Kidney (tissue), 14 donors: ENCODE data around the gene LYPLA2. TPM values are rescaled to one million over a fixed set of nuclear protein-coding genes. Genes with fewer than 3 reads are reported as not detected.

Experiments used
- DNase-seq, 5 donors: peaks; one replicate each; pipeline ENCODE4 v3.0.0-alpha.2; 2013 to 2020
- FAIRE-seq: peaks from 2 replicates; lab custom pipeline; 2012; peaks lifted over from hg19 to GRCh38; lab: Jason Lieb, UNC
- H3K27ac ChIP-seq, 2 donors: one replicate each; pipeline ENCODE4 v1.7.0; 2013; ENCODE audit warnings: low read depth in 2 of 2, low read length in 2 of 2, inconsistent platforms in 1 of 2
- H3K27me3 ChIP-seq: one replicate; pipeline ENCODE4 v1.7.1; 2013; ENCODE audit warnings: low read length, inconsistent platforms; ENCODE audit not compliant: control insufficient read depth, insufficient read depth
- H3K36me3 ChIP-seq, 3 donors: one replicate each; pipeline versions ENCODE4 v1.7.0 to v1.7.1; 2013; ENCODE audit warnings: low read length in 3 of 3, control low read depth in 1 of 3, inconsistent platforms in 1 of 3; ENCODE audit not compliant: insufficient read depth in 3 of 3, control insufficient read depth in 2 of 3
- H3K4me1 ChIP-seq, 3 donors: one replicate each; pipeline versions ENCODE4 v1.7.0 to v1.7.1; 2013; ENCODE audit warnings: low read length in 3 of 3, inconsistent platforms in 1 of 3, low read depth in 1 of 3; ENCODE audit not compliant: control insufficient read depth in 2 of 3, insufficient read depth in 2 of 3
- H3K4me3 ChIP-seq, 3 donors: one replicate each; pipeline versions ENCODE4 v1.7.0 to v1.8.1; 2013; ENCODE audit warnings: low read length in 3 of 3, control low read depth in 1 of 3, inconsistent platforms in 1 of 3
- H3K9ac ChIP-seq, 3 donors: one replicate each; pipeline versions ENCODE4 v1.7.0 to v1.7.1; 2013; ENCODE audit warnings: low read length in 3 of 3, control low read depth in 1 of 3, inconsistent platforms in 1 of 3
- H3K9me3 ChIP-seq, 3 donors: one replicate each; pipeline versions ENCODE4 v1.7.0 to v1.7.1; 2013; ENCODE audit warnings: low read length in 3 of 3, control low read depth in 1 of 3, inconsistent platforms in 1 of 3; ENCODE audit not compliant: control insufficient read depth in 2 of 3, insufficient read depth in 1 of 3
- intact Hi-C: fragments of 100-400 bp; cut with DNase I; formaldehyde crosslinking; loops from one replicate; pipeline ENCODE4 v1.11.1; 2022
- polyA plus RNA-seq: library from polyadenylated mRNA; stranded (reverse); fragments of 350-450 nt; fragmentation: Illumina TruSeq; extraction: RNeasy Lipid Tissue Mini Kit (QIAGEN cat#74804); gene quantifications from one replicate; pipeline ENCODE4 v1.2.3, GENCODE V29; 2014; ENCODE audit warnings: low read depth, low replicate concordance; ENCODE audit not compliant: insufficient read depth
- total RNA-seq: library from RNA; stranded (reverse); fragmentation: NEBNext Ultra II Directional; extraction: Animal tissue kit (Norgen Biotek cat#: 25700); gene quantifications from one replicate; pipeline ENCODE4 v1.2.1, GENCODE V29; 2021
- TF ChIP-seq, protein P1 (sequence below): IDR thresholded peaks from 3 replicates; pipeline ENCODE4 v1.5.1; 2012; ENCODE audit warnings: mild to moderate bottlenecking, moderate library complexity, borderline replicate concordance; ENCODE audit not compliant: insufficient read depth; ENCODE audit errors: extremely low read depth
- donor health status: control.
- donor health status: control.
- donor health status: control.
- donor health status: control.
- donor health status: control.
- donor health status: DM: yes; HTN: yes; CAD: no.
- donor health status: Normal renal cell carcinoma (clear cell type).

Gene LYPLA2
- total and polyA plus RNA-seq, 2 donors from 2014 or later: 71.3 to 133 TPM

DNA sequence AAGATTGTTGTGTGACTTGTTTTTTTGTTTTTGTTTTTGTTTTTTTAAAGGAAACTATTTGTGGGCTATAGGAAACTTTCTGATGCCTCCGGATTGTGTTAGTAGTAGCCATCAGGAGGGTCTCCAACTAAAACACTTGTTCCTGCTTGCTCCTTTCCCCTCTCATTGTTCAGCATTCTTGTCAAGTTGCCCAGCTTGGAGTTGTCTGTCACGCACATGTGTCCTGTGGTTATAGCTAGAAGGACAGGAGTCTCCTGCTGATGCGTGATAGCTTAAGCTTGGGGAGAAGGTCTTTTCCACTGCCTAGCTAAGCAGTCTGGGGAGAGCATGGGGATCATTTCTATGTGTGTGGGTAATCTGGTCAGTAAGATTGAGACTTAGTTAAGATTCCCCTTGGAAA, 3.2 kb upstream of the LYPLA2 start:
- Histone ChIP-seq H3K4me3 (no peak overlapping the region), H3K9me3 (no peaks in the 10 kb centered on the region), H3K36me3 (peaks cover 7 to 23% (median 15%) of the 10 kb centered on the region in 3 donors), H3K27ac (no peak overlapping the region), H3K4me1 (peaks cover 0 to 18% (median 5%) of the 10 kb centered on the region in 3 donors), H3K27me3 (no peaks in the 10 kb centered on the region), H3K9ac (no peak overlapping the region)
- DNase-seq (no peak), FAIRE-seq (no peak)
- intact Hi-C loops: no loop called here
- TF ChIP-seq, protein P1, sequence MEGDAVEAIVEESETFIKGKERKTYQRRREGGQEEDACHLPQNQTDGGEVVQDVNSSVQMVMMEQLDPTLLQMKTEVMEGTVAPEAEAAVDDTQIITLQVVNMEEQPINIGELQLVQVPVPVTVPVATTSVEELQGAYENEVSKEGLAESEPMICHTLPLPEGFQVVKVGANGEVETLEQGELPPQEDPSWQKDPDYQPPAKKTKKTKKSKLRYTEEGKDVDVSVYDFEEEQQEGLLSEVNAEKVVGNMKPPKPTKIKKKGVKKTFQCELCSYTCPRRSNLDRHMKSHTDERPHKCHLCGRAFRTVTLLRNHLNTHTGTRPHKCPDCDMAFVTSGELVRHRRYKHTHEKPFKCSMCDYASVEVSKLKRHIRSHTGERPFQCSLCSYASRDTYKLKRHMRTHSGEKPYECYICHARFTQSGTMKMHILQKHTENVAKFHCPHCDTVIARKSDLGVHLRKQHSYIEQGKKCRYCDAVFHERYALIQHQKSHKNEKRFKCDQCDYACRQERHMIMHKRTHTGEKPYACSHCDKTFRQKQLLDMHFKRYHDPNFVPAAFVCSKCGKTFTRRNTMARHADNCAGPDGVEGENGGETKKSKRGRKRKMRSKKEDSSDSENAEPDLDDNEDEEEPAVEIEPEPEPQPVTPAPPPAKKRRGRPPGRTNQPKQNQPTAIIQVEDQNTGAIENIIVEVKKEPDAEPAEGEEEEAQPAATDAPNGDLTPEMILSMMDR: no peak

DNA sequence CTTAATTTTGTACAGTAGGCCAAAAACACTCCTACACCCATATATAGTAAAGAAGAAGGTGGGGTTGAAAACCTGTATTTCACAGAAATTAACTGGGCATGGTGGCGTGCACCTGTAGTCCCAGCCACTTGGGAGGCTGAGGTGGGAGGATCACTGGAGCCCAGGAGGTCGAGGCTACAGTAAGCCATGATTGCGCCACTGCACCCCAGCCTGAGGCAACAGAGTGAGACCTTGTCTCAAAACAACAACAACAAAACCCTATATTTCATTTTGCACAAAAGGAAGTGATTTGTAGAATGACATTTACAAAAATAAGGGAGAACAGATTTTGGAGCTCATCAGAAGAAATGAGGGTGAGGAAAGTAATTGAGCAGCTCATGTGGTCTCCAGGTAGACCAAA, 2.2 kb upstream of the LYPLA2 start:
- TF ChIP-seq, protein P1: no peak

DNA sequence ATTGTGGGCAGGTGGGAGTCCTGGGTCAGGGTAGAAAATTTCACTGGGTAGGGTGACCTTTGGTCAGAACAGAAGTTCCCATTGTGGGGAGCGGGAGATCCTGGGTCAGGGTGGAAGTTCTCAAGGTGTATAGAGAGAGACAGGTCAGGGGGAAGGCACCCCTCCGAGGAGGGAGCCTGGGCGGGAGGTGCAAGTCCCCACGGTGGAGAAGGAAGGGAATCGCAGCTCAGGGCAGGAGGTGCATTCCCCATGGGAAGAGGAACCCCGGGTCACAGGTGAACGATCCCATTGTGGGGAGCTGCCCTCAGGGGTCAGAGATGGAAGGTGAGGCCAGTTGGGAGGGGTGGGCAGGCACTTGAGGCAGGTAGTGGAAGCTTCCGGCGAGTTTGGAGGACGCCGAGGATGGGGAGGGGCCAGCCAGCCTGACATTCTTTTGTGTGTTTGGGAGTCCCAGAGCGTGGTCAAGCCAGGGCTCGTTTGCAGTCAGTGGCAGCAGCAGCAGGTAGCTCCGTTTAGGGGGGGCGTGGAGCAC, 637 bp downstream of the LYPLA2 start:
- Histone ChIP-seq H3K9me3 (no peaks in the 10 kb centered on the region), H3K27ac (peak overlapping the region; percentile 29 to 69), H3K36me3 (peaks cover 0 to 16% (median 10%) of the 10 kb centered on the region in 3 donors), H3K9ac (peak overlapping the region; percentile 38 to 82 (median 73)), H3K4me3 (peak overlapping the region; percentile 84 to 94 (median 93)), H3K27me3 (no peaks in the 10 kb centered on the region), H3K4me1 (peaks cover 0 to 26% (median 5%) of the 10 kb centered on the region in 3 donors)
- FAIRE-seq (no peak), DNase-seq (peak; percentile 52 to 83 (median 73))
- TF ChIP-seq, protein P1: no peak
- intact Hi-C loops: no loop called here

More for the DNA sequence above, 2.2 kb upstream of the LYPLA2 start:
- H3K27ac ChIP-seq: no peak overlapping the region
- no peaks in the 10 kb centered on the region for H3K27me3 ChIP-seq
- no peak for FAIRE-seq
- intact Hi-C loops: no loop called here
- peaks cover 0 to 24% (median 5%) of the 10 kb centered on the region in 3 donors for H3K4me1 ChIP-seq
- no peak overlapping the region for H3K9ac ChIP-seq
- H3K4me3 ChIP-seq: no peak overlapping the region
- peaks cover 7 to 23% (median 15%) of the 10 kb centered on the region in 3 donors for H3K36me3 ChIP-seq
- no peak for DNase-seq
- no peaks in the 10 kb centered on the region for H3K9me3 ChIP-seq
